HG02678 (cell line): ENCODE data around the gene ZCCHC13.
A peak's percentile ranks its signal among the peaks of the same experiment; 100 is the strongest.
"Not testable (repeated sequence)": the region's sequence is repeated elsewhere in the genome, so short reads cannot be mapped to it uniquely, and the experiment has no call there.

ENCODE experiments used
- ATAC-seq: cut with Tn5 transposase; IDR thresholded peaks from one replicate; pipeline ENCODE4 v1.9.1; 2021; ENCODE audit warnings: mild to moderate bottlenecking, moderate library complexity; ENCODE audit not compliant: unreplicated experiment

The ZCCHC13 gene

DNA sequence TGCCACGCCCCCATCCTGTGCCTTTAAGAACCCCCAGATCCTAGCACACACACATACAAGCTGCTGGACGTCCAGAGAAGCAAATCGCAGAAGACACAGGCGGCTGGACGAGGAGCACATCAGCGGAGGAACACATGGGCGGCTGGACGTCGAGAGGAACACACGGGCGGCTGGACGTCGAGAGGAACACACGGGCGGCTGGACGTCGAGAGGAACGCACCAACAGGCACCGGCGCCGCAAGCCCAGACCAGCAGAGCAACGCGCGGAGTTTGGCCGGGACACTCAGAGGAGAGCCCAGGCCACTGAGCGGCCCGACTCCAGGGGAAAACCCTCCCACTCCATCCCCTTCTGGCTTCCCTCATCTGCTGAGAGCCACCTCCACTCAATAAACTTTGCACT, 17.2 kb downstream of the ZCCHC13 start:
- no peak for ATAC-seq

GRCh38 chrX:74324131-74324530, 20.2 kb downstream of the ZCCHC13 start:
- no peak for ATAC-seq

- no peak for ATAC-seq
Measured at GRCh38 chrX:74325130-74326059, 21.4 kb downstream of the ZCCHC13 start.

DNA sequence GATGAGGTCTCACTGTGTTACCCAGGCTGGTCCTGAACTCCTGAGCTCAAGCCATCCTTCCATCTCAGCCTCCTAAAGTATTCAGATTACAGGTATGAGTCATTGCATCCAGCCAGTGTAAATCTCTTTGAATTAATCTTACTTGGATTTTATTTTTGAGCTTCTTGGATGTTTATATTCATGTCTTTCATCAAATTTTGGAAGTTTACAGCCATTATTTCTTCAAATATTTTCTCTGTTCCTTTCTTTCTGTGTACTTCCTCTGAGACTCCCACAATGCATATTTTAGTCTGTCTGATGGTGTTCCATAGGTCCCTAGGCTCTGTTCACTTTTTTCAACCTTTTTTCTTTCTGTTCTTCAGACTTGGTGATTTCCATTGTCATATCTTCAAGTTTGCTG, 34.9 kb downstream of the ZCCHC13 start:
- no peak for ATAC-seq

GRCh38 chrX:74340051-74340450, 36.1 kb downstream of the ZCCHC13 start:
- ATAC-seq, result no peak

DNA sequence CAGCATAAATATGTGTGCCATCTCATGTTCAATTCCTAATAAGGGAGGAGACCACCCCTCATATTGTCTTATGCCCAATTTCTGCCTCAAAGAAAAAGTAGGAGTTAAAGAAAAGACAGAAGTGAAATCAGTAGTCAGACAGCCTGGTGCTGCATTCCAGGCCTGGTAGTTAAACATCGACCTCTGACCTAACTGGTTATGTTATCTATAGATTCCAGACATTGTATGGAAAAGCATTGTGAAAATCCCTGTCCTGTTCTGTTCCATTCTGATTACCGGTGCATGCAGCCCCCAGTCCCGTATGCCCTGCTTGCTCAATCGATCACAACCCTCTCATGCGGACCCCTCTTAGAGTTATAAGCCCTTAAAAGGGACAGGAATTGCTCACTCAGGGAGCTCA, 38.2 kb downstream of the ZCCHC13 start:
- not testable (repeated sequence) for ATAC-seq

- ATAC-seq, result peak; percentile 77
Measured at GRCh38 chrX:74343343-74344279, 39.6 kb downstream of the ZCCHC13 start.

- no peak for ATAC-seq
Measured at GRCh38 chrX:74344280-74344622, 40.3 kb downstream of the ZCCHC13 start.

DNA sequence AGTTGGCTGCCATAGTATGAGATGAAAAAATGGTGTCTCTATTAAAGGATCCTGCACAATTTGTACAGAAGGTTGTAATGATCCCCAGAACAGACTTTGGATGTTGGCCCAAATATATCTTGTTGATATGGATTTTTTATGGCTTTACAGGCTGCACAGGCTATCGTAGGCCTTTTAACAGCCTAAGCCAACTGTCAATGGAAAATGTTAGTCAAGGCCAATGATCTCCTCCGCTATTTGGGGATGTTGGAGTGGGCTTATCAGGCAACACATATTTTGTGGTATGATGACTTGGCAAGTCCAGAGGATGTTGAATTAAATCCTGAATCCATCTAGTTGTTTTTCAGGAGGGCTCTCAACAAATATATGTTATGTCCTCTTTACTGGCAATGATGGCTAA, 42.1 kb downstream of the ZCCHC13 start:
- ATAC-seq, result no peak

GRCh38 chrX:74349387-74349786, 45.4 kb downstream of the ZCCHC13 start:
- ATAC-seq, result no peak

DNA sequence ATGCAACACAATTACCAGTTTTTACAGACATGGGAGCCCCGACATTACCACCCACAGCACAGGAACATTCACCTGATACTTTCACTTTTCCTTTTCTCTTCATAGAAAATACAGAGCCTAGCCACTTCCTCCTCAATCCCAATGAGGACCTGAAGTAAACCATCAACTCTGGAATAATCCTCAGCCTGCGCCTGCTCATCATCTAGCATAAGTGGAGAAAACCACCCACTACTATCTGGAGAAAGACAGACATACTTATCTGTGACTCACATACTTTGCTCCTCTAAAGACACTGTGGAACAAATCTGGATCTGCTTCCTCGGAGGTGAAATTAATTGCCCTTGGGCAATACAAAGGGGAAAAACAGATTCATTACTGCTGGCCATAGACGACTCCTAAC, 47.8 kb downstream of the ZCCHC13 start:
- no peak for ATAC-seq

DNA sequence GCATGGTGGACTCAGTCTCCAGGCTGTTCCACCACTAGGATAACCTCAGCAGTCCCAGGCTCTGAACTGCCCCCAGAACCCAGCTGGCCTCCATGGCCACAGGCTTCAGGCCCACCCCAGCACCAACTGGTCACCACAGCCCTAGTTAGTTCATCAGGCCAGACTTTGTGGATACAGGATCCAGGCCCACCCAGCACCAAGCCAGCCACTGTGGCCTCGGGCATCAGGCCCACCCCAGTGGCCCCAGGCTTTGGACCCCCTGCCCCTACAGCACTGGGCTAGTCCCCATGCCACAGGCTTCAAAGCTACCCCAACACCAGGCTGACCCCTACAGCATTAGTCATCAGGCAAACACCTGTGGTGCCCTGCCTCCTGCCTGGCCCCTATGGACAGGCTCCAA, 50.0 kb downstream of the ZCCHC13 start:
- no peak for ATAC-seq
